Measurements from ENCODE around the gene PRXL2B.
"Not testable (repeated sequence)": the region's sequence is repeated elsewhere in the genome, so short reads cannot be mapped to it uniquely, and the experiment has no call there.

Gene PRXL2B

GRCh38 chr1:2544093-2544874 lies 42.3 kb upstream of the PRXL2B start:
- H3K9me3 ChIP-seq (ENCODE audit: control insufficient read depth in 5 of 5, low read length in 5 of 5): no peaks in the 10 kb centered on the region
- H3K36me3 ChIP-seq (ENCODE audit: control insufficient read depth in 5 of 5, insufficient read depth in 5 of 5, low read length in 5 of 5): no peaks in the 10 kb centered on the region
- H3K4me1 ChIP-seq (ENCODE audit: control insufficient read depth in 5 of 5, insufficient read depth in 5 of 5, low read length in 5 of 5): peaks cover 3 to 64% (median 48%) of the 10 kb centered on the region in 5 donors
- H3K4me3 ChIP-seq (ENCODE audit: low read depth in 1 of 5, low read length in 5 of 5): no peak overlapping the region
- H3K27ac ChIP-seq (ENCODE audit: low read depth, low read length): no peak overlapping the region
- peaks cover 5 to 29% (median 22%) of the 10 kb centered on the region in 5 donors for H3K27me3 ChIP-seq (ENCODE audit: control insufficient read depth in 5 of 5, insufficient read depth in 4 of 5, low read length in 5 of 5)
- H3K9ac ChIP-seq (ENCODE audit: low read length in 5 of 5): no peak overlapping the region

DNA sequence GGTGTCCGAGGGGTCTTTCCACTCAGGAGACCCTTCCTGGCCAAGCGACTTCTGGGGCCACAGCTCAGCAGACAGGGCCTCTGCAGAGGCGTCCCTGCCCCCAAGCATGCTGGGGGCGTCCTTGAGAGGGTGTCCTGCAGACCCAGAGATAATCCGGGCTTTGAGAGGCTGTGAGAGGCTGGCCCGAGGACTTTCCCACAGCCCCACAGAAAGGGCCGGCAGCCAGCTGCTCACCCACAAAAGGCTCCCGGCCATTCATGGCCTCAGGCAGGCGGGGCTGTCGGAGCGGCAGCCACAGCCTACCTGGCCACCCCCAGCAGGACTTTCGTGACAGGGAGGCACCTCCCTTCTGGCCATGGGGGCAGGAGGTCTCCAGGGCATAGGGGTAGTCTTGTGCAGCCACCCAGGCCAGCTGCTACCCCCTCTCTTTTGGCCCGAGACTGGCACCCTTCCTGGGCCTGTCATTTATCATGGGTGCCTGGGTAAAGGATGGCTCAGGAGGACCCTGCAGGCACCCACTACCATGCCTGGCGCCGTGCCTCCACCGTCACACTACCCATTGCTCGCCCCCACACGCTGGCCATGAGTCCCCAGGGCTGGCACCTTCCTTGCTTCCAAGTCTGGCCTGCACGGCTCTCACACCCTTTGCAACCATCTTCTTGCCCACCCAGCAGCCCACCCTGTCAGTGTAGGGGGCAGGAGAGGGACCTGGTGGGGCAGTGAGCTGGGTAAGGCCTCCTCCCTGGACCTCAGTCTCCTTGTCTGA lies 41.5 kb upstream of the PRXL2B start:
- Histone ChIP-seq H3K27me3 (ENCODE audit: control insufficient read depth in 5 of 5, insufficient read depth in 4 of 5, low read length in 5 of 5) (peaks cover 0 to 29% (median 21%) of the 10 kb centered on the region in 5 donors), H3K9me3 (ENCODE audit: control insufficient read depth in 5 of 5, low read length in 5 of 5) (no peaks in the 10 kb centered on the region), H3K4me3 (ENCODE audit: low read depth in 1 of 5, low read length in 5 of 5) (no peak overlapping the region), H3K4me1 (ENCODE audit: control insufficient read depth in 5 of 5, insufficient read depth in 5 of 5, low read length in 5 of 5) (peaks cover 3 to 71% (median 56%) of the 10 kb centered on the region in 5 donors), H3K27ac (ENCODE audit: low read depth, low read length) (no peak overlapping the region), H3K36me3 (ENCODE audit: control insufficient read depth in 5 of 5, insufficient read depth in 5 of 5, low read length in 5 of 5) (no peaks in the 10 kb centered on the region), H3K9ac (ENCODE audit: low read length in 5 of 5) (no peak overlapping the region)

- peaks cover 3 to 74% (median 60%) of the 10 kb centered on the region in 5 donors for H3K4me1 ChIP-seq (ENCODE audit: control insufficient read depth in 5 of 5, insufficient read depth in 5 of 5, low read length in 5 of 5)
- peak overlapping the region in 3 of 5 donors; percentile 48 to 68 (median 59) for H3K4me3 ChIP-seq (ENCODE audit: low read depth in 1 of 5, low read length in 5 of 5)
- peak overlapping the region in 3 of 5 donors; percentile 20 to 69 (median 56) for H3K9ac ChIP-seq (ENCODE audit: low read length in 5 of 5)
- no peaks in the 10 kb centered on the region for H3K9me3 ChIP-seq (ENCODE audit: control insufficient read depth in 5 of 5, low read length in 5 of 5)
- peak overlapping the region; percentile 95 for H3K27ac ChIP-seq (ENCODE audit: low read depth, low read length)
- H3K36me3 ChIP-seq (ENCODE audit: control insufficient read depth in 5 of 5, insufficient read depth in 5 of 5, low read length in 5 of 5): no peaks in the 10 kb centered on the region
- peaks cover 0 to 25% (median 18%) of the 10 kb centered on the region in 5 donors for H3K27me3 ChIP-seq (ENCODE audit: control insufficient read depth in 5 of 5, insufficient read depth in 4 of 5, low read length in 5 of 5)
Measured at GRCh38 chr1:2545754-2546514, 40.6 kb upstream of the PRXL2B start.

DNA sequence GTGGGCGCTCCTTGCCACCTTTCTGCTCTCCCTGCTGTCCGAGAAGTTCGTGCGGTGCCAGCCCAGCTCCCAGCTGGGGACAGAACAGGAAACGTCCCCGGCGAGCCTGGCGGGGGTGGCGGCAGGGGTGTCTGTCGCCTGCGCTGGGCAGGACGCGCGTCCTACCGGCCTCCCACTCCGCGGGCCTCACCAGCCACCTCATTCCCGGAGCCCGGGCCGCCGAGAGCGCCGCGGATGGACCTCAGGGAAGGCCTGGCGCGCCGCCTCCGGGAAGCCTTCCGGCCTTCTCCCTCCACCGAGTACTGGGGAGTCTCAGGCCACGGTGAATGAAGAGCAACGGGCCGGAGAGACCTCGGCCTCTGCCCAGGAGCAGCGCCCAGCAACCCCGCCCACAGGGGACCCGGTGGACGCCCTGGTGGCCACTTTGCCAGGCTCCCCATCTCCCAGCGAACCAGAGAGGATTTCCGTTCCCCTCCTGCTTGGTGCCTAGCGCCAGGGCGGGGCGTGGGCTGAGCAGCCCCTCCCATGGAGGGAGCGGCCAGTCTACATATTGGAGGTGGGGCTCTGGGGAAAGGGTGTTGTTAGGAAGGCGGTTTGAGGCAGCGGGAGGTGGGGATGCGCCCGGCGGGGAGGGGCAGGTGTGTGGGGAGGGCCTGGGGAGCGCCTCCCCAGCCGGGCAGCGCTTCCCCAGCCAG lies 39.9 kb upstream of the PRXL2B start:
- H3K4me1 ChIP-seq (ENCODE audit: control insufficient read depth in 5 of 5, insufficient read depth in 5 of 5, low read length in 5 of 5): peaks cover 3 to 75% (median 60%) of the 10 kb centered on the region in 5 donors
- H3K9me3 ChIP-seq (ENCODE audit: control insufficient read depth in 5 of 5, low read length in 5 of 5): no peaks in the 10 kb centered on the region
- H3K27me3 ChIP-seq (ENCODE audit: control insufficient read depth in 5 of 5, insufficient read depth in 4 of 5, low read length in 5 of 5): peaks cover 0 to 23% (median 15%) of the 10 kb centered on the region in 5 donors
- H3K36me3 ChIP-seq (ENCODE audit: control insufficient read depth in 5 of 5, insufficient read depth in 5 of 5, low read length in 5 of 5): no peaks in the 10 kb centered on the region
- H3K9ac ChIP-seq (ENCODE audit: low read length in 5 of 5): peak overlapping the region in 4 of 5 donors; percentile 20 to 69 (median 38)
- H3K4me3 ChIP-seq (ENCODE audit: low read depth in 1 of 5, low read length in 5 of 5): peak overlapping the region in 4 of 5 donors; percentile 39 to 68 (median 54)
- peak overlapping the region; percentile 95 for H3K27ac ChIP-seq (ENCODE audit: low read depth, low read length)

GRCh38 chr1:2547210-2548067 lies 39.1 kb upstream of the PRXL2B start:
- Histone ChIP-seq H3K27ac (ENCODE audit: low read depth, low read length) (peak overlapping the region; percentile 95), H3K9ac (ENCODE audit: low read length in 5 of 5) (peak overlapping the region in 3 of 5 donors; percentile 58 to 70 (median 60)), H3K4me3 (ENCODE audit: low read depth in 1 of 5, low read length in 5 of 5) (peak overlapping the region in 4 of 5 donors; percentile 25 to 68 (median 49)), H3K36me3 (ENCODE audit: control insufficient read depth in 5 of 5, insufficient read depth in 5 of 5, low read length in 5 of 5) (no peaks in the 10 kb centered on the region), H3K9me3 (ENCODE audit: control insufficient read depth in 5 of 5, low read length in 5 of 5) (no peaks in the 10 kb centered on the region), H3K27me3 (ENCODE audit: control insufficient read depth in 5 of 5, insufficient read depth in 4 of 5, low read length in 5 of 5) (peaks cover 0 to 18% (median 12%) of the 10 kb centered on the region in 5 donors), H3K4me1 (ENCODE audit: control insufficient read depth in 5 of 5, insufficient read depth in 5 of 5, low read length in 5 of 5) (peaks cover 3 to 73% (median 60%) of the 10 kb centered on the region in 5 donors)

- H3K4me3 ChIP-seq (ENCODE audit: low read depth in 1 of 5, low read length in 5 of 5): peak overlapping the region in 4 of 5 donors; percentile 57 to 68 (median 59)
- H3K36me3 ChIP-seq (ENCODE audit: control insufficient read depth in 5 of 5, insufficient read depth in 5 of 5, low read length in 5 of 5): no peaks in the 10 kb centered on the region
- peak overlapping the region in 4 of 5 donors; percentile 40 to 70 (median 59) for H3K9ac ChIP-seq (ENCODE audit: low read length in 5 of 5)
- H3K4me1 ChIP-seq (ENCODE audit: control insufficient read depth in 5 of 5, insufficient read depth in 5 of 5, low read length in 5 of 5): peaks cover 3 to 73% (median 60%) of the 10 kb centered on the region in 5 donors
- H3K27me3 ChIP-seq (ENCODE audit: control insufficient read depth in 5 of 5, insufficient read depth in 4 of 5, low read length in 5 of 5): peaks cover 0 to 16% (median 12%) of the 10 kb centered on the region in 5 donors
- H3K9me3 ChIP-seq (ENCODE audit: control insufficient read depth in 5 of 5, low read length in 5 of 5): no peaks in the 10 kb centered on the region
- peak overlapping the region; percentile 95 for H3K27ac ChIP-seq (ENCODE audit: low read depth, low read length)
Measured at GRCh38 chr1:2548068-2548589, 38.4 kb upstream of the PRXL2B start.

GRCh38 chr1:2549367-2550029 lies 37.1 kb upstream of the PRXL2B start:
- Histone ChIP-seq H3K4me3 (ENCODE audit: low read depth in 1 of 5, low read length in 5 of 5) (peak overlapping the region in 4 of 5 donors; percentile 47 to 68 (median 58)), H3K9ac (ENCODE audit: low read length in 5 of 5) (peak overlapping the region in 4 of 5 donors; percentile 63 to 81 (median 70)), H3K27ac (ENCODE audit: low read depth, low read length) (peak overlapping the region; percentile 95), H3K4me1 (ENCODE audit: control insufficient read depth in 5 of 5, insufficient read depth in 5 of 5, low read length in 5 of 5) (peaks cover 3 to 66% (median 52%) of the 10 kb centered on the region in 5 donors)
- not testable (repeated sequence) for H3K27me3 ChIP-seq (ENCODE audit: control insufficient read depth in 5 of 5, insufficient read depth in 4 of 5, low read length in 5 of 5); H3K9me3 ChIP-seq (ENCODE audit: control insufficient read depth in 5 of 5, low read length in 5 of 5); H3K36me3 ChIP-seq (ENCODE audit: control insufficient read depth in 5 of 5, insufficient read depth in 5 of 5, low read length in 5 of 5)

DNA sequence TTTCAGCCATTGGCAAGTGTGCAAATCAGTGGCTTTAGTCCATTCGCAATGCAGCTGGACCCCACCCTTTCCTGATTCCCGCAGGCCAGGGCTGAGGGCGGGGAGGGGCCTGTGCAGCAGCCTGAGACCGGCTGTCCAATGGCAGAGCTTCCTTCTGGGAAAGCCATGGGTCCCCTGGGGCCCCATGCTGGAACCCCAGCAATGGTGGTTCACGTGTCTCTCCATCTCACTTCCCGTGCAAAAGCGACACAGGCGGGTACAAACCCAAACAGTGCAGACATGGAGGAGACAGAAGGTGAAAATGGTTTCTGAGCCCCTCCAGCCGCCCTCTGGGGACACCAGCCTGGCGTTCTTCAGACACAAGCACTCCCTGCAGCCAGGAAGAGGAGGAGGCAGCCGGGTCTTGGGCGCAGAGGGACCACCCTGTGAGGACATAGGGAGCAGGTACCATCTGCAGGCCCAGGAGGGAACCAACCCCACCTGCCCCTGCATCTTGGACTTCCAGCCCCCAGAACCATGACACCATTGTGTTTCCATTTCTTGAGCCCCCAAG lies 36.2 kb upstream of the PRXL2B start:
- H3K27me3 ChIP-seq (ENCODE audit: control insufficient read depth in 5 of 5, insufficient read depth in 4 of 5, low read length in 5 of 5); H3K36me3 ChIP-seq (ENCODE audit: control insufficient read depth in 5 of 5, insufficient read depth in 5 of 5, low read length in 5 of 5); H3K9ac ChIP-seq (ENCODE audit: low read length in 5 of 5); H3K9me3 ChIP-seq (ENCODE audit: control insufficient read depth in 5 of 5, low read length in 5 of 5): not testable (repeated sequence)
- peak overlapping the region in 2 of 5 donors; percentile 50 to 54 for H3K4me3 ChIP-seq (ENCODE audit: low read depth in 1 of 5, low read length in 5 of 5)
- H3K4me1 ChIP-seq (ENCODE audit: control insufficient read depth in 5 of 5, insufficient read depth in 5 of 5, low read length in 5 of 5): peaks cover 2 to 66% (median 53%) of the 10 kb centered on the region in 5 donors
- peak overlapping the region; percentile 23 for H3K27ac ChIP-seq (ENCODE audit: low read depth, low read length)

Data from subcutaneous abdominal adipose tissue (tissue), 5 donors.